Activated CD4-positive, alpha-beta T cell treated with anti-CD3 and anti-CD28 coated beads, Interleukin-2, amount 50 U/mL, for 24 hours (primary cell): ENCODE measurements around the gene NPAS3.

Experiments
- DNase-seq, 2 donors: peaks; one replicate each; pipeline ENCODE4 v3.0.0-alpha.2; 2020; ENCODE audit warnings: low read depth in 1 of 2, low spot score in 1 of 2

NPAS3 gene

DNA sequence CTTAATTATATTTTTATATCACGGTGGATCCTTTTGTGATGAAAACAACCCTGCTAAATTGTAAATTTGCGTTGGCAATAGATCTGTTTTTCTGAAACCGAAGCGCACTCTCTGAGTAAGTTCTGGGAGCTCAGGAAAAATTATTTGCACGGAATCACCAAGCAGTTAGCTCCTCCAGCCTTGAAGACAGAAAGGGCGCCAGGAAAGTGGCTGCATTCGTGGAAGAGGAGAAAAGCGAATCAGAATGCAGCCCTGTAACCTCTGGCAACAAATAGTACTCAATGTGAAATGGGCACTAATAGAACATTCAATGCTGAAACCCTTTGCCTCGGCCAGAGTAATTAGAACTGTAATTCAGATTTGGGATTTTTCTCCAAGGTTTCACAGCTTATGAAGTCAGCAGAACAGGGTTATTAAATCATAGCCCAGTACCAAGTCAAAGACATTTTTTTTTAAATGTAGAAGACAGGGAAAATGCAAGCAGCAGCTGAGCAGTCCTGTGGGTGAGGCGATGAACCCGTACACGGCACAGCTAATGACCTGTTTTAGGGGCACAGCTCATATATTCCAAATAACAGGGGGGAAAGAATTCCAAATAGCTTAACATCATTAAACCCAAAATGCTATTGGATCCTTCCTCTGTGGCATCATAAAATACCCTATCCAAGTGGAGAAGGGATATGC, 760.8 kb downstream of the NPAS3 start:
- no peak for DNase-seq

DNA sequence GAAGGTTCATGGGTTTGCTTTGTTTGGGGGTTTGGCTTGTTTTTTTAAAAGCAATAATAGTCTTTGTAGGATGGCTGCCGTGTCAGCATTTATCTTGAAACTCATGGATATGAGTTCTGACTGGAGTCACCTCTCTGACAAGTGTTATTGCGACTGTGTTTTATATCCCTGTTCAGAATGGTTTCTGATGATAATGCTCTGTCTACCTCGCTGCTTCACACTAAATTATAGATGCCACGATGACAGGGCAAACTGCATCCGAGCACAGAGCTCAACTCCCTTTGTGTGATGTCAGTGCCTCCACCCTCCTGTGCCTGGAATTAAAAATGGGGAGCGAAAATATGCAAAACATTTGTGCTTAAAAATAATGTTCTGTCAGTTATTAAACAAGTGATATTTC, 761.4 kb downstream of the NPAS3 start:
- DNase-seq: no peak

DNA sequence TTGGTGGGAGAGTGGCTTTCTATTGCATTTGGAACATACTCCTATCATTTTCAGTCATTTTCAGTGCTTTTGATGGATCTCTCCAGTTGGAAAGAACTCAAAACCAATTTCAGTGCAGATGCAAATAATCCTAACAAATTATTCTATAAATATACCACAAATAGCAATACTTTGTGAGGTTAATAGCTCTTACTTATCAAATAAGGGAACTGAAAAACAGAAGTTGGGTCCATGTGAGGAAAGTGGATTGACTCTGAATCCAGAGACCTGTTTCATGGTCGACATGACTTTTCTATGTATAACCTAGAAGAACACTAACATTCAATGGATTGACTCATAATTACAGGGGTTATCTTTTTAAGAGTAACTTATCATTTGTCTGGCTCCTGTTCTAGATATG, 763.6 kb downstream of the NPAS3 start:
- DNase-seq: no peak

DNA sequence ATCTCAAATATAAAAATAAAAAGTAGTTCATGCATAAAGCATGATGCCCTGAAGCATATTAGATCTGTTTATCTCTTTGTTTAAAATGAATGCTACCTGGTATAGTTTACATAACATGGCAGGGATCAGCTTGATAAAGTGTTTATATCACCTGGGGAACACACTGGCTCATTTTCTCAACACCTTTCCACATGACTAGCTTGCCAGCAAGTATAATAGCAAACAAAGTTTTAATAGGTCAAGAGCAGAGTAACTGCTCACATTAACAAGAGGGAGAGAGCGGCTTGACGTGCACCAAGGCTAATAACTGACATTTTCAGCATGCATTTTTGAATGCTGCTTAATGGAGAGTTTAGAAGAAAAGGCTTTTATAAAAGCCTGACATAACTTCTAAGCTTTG, 765.8 kb downstream of the NPAS3 start:
- no peak for DNase-seq

DNA sequence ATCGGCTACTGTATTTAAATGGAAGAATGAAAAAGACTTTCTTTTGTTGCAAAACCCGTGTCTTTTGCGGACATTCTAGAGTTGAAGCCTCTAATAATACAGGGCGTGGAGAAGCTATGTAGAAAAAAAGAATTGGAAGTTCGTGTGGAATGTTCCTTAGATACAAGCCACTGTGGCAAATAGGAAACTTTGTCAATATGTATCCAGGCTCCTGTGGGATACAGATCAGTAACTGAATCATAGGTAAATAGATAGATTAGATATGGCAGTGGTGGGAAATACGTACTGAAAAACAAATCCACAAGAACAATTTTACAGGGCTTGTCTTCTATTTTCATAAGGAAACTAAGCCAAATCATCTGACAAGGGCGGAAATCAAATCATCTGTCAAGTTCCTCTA, 766.8 kb downstream of the NPAS3 start:
- no peak for DNase-seq

DNA sequence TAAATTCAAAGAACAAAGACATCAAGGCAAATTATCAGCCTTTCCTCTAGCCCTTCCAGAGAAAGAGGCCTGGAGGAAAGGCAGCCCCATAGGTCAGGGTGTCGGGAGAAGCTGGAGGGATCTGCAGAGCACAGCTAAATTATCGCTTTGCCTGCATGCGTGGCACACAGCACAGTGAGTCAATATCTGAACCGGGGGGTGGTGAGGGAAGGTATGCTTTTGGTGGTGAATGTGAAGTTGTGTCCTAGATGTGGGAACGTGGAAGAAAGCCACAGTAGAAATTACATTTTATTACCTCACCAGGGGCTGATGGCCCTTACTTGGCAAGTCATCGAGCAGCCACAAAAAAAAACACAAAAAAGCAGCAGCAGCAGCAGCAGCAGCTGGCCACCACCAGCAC, 769.0 kb downstream of the NPAS3 start:
- no peak for DNase-seq

DNA sequence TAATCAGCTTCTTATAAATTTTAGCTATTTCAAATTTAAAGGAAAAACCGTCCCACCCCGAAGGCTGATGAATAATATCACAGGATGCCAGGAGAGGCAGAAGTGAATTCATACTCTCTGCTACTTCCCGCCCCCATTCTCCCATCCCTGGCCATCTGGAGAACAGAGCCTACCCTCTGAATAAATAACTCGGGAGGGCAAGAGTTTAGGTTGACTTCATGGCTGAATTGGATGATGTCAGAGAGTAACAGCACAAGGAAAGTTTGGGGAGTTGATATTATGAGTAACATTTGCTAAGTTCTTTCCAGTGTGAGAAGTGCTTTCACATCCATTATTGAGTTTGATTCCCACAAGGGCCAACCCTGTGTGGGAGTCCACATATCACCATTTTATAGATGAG, 770.6 kb downstream of the NPAS3 start:
- DNase-seq: no peak

DNA sequence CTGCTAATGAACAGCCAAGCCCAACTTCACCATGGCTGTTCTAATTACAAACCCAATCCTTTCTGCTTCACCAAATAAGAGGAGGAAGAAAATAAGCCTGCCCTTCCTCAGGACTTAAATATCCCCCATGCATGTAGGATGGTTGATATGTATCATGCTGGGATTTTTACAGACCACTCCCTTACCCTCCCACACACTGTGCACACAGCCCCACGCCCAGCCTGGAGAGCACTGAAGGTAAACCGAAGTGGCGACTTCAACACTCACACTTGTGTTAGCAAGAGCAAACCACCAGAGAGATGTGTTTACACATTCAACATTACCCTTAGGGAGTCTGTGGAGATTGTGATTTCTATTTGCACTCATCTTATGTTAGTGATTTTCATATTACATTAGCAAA, 771.0 kb downstream of the NPAS3 start:
- no peak for DNase-seq

DNA sequence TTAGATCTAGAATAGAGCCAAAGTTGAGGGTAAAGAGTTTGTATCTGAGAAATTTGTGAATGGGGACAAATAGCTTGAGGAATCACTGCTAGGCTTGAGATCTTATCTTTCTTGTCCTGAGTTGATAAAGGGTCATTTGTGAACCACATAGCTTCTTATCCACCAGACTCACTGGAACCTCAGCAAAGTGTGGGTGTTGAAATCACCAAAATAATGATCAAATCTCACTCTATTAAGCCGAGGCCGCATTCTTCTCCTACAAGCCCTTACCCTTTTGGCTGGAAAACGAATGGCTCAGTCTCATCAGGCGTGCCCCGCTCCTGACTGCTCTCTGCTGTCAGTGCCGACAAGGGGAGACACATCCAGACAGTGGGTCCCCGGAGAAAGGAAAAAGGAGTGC, 771.6 kb downstream of the NPAS3 start:
- no peak for DNase-seq

DNA sequence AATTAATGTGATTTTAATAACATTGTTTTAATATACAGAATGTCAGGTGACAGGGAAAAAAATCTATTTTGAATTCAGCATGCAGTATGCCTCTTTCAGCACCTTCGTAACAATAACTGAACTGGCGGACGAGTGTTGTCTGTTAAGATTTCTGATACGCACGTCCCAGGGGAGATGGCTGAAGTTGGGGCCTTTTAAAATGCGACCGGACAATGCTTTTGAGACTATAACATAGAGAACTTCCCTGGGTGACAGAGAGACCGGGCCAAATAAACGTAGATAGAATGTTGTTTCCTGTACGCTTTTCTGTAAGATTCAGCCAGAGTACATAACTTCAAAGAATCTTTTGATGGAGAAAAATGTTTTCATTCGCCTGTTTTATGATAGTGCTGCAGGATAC, 772.5 kb downstream of the NPAS3 start:
- DNase-seq: no peak

DNA sequence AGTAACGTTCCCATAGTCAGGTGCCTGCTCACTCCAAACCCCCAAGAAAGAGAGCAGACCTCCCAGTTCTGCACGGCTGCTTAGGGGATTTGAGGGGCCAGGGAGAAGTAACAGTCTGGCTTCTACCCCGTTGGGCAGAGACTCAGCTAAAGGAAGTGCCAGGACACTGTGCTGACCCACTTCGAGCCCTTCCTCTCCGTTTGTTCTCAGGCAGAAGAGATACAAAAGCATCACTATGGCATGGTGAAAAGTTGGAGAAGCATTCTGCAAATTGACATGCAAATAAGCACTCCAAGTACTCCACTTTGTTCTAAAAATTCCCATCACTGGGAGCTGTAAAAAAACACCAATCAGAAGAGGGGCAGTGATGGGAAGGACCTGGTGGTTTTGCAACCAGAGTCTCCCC, 773.1 kb downstream of the NPAS3 start:
- DNase-seq: no peak

DNA sequence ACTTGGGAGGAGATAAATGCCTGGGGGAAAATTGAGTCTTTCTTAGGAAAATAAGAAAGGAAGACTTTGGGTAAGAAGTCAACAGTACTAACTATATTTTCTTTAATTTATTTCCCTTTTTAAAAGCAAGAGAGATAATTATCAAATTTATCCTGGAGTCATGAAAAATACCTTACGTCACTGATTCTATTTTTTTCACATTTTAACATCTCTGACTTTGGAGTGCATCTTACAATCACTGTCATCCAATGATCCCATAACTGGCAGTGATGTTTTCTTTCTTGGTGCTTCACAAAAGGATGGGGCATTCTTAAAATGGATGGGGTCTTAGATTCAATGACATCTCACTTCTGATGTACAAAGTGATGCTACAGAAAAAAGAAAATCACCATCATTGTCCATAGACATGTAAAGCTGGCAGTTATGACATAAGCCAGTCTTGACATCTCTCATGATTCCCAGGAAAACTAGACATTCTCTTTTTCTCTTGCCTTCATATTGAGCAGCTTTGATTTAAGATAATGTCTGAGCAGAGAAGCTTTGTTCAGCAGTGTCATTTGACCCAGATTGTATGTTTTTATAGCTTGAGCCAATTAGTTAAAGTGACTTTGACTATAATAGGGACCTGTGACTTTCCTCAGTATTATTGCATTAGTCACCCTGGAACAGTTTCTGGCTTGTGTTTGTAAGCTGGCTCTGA, 776.0 kb downstream of the NPAS3 start:
- DNase-seq: no peak

DNA sequence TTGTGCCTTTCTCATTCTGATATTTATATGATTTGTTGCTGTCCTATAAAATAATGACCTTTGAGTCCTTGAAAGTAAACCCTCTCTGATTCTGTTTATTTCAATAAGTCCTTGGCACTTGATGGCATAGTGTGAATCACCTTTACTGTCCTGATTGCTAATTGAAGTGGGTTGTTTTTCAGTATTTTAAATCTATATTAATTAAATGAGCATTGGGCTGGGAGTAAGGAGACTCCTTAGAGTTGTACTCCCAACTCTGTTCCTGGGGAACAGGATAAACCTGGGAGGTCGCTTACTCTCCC, 776.5 kb downstream of the NPAS3 start:
- no peak for DNase-seq

DNA sequence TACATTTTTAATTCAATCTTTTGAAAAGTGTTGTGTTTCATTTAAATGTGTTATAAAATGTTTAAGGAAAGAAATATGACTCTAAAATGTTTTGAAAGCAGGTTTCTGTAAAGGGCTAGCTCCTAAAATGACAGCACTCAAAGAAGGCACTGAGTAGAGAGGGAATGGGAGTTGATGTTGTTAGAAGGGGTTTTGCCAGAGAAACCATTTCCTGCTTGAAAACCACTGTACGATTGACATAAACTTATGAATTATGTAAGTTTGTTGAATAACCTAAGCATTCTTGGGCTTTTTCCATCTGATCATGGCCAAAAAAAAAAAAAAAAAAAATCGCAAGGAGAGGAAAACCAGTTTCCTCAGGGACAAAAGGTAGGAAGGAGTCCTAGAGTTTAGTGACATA, 778.2 kb downstream of the NPAS3 start:
- DNase-seq: no peak

DNA sequence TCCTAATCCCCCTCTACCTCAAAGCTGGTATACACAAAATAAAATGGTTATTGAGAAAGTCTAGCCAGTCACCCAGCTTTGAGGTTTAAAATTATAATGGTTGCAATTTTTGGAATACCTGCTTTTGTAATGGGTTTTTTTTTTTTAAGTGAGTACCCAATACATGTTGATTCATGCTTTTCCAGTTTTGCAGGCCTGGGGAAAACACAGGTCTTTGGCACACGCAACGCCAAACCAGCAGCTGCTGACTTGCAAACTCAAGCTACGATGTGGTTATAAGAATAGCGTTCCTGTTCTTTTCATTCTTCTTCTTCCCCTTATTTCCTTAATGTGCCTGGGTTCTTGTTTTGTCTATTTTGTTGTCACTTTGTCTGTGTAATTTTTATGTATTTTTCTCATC, 779.2 kb downstream of the NPAS3 start:
- no peak for DNase-seq

DNA sequence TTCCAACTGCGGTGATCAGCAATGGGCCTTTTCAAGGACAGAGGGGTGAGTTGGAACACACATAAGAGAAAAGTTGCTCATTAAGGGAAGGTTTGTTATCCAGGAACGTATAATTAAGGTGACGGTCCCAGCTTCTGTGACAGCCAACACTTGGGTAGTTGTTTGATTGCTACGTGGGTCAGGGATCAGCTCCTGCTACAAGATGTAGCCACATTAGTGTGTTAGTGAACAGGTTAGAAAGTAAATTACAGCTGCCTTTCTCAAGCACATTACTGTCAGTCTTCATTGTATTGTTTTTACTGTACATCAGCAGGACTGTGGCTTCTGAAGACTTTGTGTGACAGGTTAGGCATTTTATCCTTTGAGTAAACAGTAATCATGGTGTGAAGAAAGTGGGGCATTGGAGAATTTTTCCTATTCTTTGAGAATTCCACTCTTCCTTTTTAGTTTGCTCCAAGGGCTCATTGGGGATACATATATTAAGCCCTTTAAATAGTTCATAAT, 781.7 kb downstream of the NPAS3 start:
- DNase-seq: no peak

DNA sequence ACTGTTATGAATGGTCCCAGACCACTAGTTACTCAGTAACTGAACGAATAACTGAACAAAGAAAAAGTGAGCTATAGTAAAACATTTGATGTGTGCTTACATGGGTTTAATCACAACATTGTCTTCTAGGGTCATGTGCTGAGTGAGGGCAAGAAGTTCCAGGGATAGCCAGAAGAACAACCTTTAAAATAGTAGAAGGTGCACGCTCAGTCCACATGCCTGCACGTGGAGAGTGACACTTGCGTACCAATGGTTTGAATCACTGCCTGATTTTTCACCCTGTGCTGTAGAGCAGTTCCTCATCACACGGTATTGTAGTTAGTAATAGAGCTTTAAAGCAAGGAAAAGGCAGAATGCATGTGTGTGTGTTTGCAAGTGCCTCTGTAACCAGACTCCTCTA, 788.0 kb downstream of the NPAS3 start:
- no peak for DNase-seq

DNA sequence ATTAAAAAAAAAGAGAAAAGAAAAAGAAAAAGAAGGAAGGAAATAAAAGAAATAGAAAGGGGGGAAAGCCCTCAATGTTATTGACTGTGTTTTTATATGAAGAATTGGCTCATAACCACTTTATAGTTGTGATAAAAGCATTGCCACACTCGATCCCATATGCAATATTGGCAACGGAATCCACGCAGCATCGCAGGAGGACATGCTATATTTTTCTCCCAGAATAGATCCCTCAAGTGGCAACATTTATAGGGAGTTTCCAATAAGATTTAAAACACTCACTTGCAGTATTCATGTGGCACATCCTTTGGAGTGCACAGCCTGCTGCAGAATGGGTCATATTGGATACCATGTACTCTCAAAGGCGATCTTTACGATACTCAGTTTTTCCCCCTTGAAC, 788.9 kb downstream of the NPAS3 start:
- no peak for DNase-seq

DNA sequence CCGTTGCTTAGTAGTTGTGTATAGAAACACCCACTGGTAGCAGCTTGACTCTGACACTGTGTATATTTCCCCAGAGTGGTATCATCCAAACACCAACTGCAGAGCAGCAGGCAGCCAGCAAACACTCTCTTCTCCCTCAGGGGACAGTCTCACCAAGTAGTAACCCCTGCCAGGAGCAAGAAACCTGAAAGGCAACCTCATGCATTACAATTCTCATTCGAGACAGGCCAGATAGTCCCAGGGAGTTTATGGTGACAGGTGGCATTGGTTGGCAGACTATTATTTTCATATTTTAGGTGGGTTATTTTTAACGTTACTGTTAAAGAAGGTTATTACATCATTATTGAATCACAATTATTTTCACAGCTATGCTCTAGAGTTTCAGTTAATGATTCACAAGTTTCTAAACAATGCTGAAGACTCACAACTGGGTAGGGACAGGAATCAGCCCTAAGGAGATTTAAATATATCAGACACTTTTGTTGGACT, 789.4 kb downstream of the NPAS3 start:
- no peak for DNase-seq

DNA sequence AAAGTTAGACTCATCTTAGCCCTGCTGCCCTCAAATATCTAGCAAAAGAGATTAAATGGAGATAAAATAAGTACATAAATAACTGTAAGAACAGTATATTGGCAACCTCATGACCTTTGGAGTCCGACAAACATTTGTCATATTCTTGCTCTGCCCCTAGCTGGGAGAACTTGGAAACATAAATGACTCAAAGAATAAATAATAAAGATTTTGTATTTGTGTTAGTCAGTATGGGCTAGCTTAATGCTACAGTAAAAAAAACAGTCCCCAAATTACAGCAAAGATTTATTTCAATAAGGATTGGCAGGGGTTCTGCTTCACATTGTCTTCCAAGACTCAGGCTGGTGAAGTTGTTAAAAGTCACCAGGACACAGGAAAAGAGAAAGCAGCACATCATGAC, 791.5 kb downstream of the NPAS3 start:
- no peak for DNase-seq

DNA sequence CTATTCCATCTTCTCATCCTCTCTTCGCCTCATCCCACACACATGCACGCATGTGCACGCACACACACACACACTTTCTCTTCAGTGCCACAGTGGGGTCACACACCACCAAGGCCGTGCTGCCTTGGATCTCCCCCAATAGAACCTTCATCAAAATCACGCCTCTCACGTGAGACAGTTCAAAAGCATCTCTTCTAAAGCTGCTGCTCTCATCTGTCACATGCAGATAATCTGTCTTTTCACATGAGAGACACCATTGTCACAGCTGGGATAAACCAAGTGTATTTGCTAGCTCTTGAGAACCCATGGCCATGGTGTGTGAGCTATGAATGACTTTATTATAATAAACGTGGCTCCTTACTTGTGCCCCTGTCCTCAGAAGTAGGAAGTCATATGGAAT, 793.5 kb downstream of the NPAS3 start:
- DNase-seq: no peak

DNA sequence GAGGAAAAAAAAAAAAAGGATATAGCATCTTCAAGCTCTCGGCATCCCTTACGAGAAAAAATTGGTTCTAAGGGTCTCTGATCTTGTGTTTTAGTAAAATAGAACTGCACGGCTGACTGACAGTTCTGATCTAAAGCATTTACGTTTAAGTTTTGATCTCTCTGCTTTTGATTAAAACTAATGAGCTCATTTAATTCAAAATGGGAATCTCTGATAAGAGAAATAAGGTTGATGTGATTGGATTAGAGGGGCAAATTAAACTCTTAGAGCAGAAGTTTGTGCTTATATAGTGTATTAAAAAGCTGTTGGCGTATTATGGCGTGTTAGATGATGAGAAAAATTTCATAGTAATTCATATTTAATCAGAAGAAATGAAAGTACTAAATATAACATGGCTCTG, 794.6 kb downstream of the NPAS3 start:
- no peak for DNase-seq

DNA sequence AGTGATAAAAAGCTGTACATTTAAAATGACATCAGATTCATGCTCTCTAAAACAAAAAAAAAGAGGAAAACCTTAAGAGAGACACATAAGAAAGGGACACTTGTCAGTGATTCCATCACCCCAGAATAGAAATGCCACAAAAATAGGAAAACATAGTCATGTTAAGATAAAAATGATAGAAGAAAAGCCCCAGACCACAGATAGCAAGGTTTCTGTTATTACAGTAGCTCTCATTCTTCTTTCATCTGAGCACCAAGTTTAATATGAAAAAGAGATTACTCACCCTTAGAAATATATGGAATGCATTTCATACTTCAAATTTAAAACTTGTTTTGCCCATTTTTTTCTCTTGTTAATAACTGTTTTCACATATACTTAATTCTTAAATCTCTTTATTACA, 795.0 kb downstream of the NPAS3 start:
- DNase-seq: no peak
